Lower lobe of right lung (tissue), 2 donors: ENCODE data around the gene KMT5C. TPM values are rescaled to one million over a fixed set of nuclear protein-coding genes. Genes with fewer than 3 reads are reported as not detected.

Source experiments
- ATAC-seq, 2 donors: fragments of 200-7000 bp; cut with Tn5 transposase; one replicate each; pipeline ENCODE4 v1.9.1; 2020 to 2022; ENCODE audit warnings: mild to moderate bottlenecking in 2 of 2, moderate library complexity in 2 of 2
- DNase-seq: peaks from one replicate; pipeline ENCODE4 v3.0.0-alpha.2; 2020
- H3K27ac ChIP-seq: fragments of 200-600 bp; one replicate; pipeline ENCODE4 v1.8.0; 2022
- H3K27me3 ChIP-seq: fragments of 200-600 bp; one replicate; pipeline ENCODE4 v1.8.0; 2022; ENCODE audit warnings: low read depth
- H3K36me3 ChIP-seq: fragments of 200-600 bp; one replicate; pipeline ENCODE4 v1.8.0; 2022; ENCODE audit warnings: mild to moderate bottlenecking
- H3K4me1 ChIP-seq: fragments of 200-600 bp; one replicate; pipeline ENCODE4 v1.8.0; 2022
- H3K4me3 ChIP-seq: fragments of 200-600 bp; one replicate; pipeline ENCODE4 v1.8.0; 2022; ENCODE audit warnings: mild to moderate bottlenecking
- H3K9me3 ChIP-seq: fragments of 200-600 bp; one replicate; pipeline ENCODE4 v1.8.0; 2022
- intact Hi-C: fragments of 100-400 bp; cut with DNase I; formaldehyde crosslinking; loops from one replicate; pipeline ENCODE4 v1.11.0; 2022
- total RNA-seq: library from RNA; stranded (reverse); fragmentation: NEBNext Ultra II Directional; extraction: Animal tissue kit (Norgen Biotek cat#: 25700); gene quantifications from one replicate; pipeline ENCODE4 v1.2.1, GENCODE V29; 2021
- TF ChIP-seq, protein P1 (sequence below): fragments of 200-600 bp; IDR thresholded peaks from one replicate; pipeline ENCODE4 v1.8.0; 2022; ENCODE audit warnings: antibody characterized with exemption, mild to moderate bottlenecking
- donor health status: DM: no; HTN: yes; CAD: no; lungs with severe emphysema.

Gene KMT5C
- total RNA-seq, 1 donor from 2014 or later = 14.7 TPM

- H3K4me1 ChIP-seq = peaks cover 5% of the 10 kb centered on the region
- H3K4me3 ChIP-seq = no peak overlapping the region
- H3K36me3 ChIP-seq = peaks cover 15% of the 10 kb centered on the region
- intact Hi-C loops = no loop called here
- peaks cover 34% of the 10 kb centered on the region for H3K27me3 ChIP-seq
- ATAC-seq = peak in 1 of 2 donors; percentile 35
- H3K27ac ChIP-seq = no peak overlapping the region
- TF ChIP-seq, protein P1, sequence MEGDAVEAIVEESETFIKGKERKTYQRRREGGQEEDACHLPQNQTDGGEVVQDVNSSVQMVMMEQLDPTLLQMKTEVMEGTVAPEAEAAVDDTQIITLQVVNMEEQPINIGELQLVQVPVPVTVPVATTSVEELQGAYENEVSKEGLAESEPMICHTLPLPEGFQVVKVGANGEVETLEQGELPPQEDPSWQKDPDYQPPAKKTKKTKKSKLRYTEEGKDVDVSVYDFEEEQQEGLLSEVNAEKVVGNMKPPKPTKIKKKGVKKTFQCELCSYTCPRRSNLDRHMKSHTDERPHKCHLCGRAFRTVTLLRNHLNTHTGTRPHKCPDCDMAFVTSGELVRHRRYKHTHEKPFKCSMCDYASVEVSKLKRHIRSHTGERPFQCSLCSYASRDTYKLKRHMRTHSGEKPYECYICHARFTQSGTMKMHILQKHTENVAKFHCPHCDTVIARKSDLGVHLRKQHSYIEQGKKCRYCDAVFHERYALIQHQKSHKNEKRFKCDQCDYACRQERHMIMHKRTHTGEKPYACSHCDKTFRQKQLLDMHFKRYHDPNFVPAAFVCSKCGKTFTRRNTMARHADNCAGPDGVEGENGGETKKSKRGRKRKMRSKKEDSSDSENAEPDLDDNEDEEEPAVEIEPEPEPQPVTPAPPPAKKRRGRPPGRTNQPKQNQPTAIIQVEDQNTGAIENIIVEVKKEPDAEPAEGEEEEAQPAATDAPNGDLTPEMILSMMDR = no peak
- no peaks in the 10 kb centered on the region for H3K9me3 ChIP-seq
- peak; percentile 60 for DNase-seq
Observed at GRCh38 chr19:55348317-55349034, 8.8 kb downstream of the KMT5C start.

DNA sequence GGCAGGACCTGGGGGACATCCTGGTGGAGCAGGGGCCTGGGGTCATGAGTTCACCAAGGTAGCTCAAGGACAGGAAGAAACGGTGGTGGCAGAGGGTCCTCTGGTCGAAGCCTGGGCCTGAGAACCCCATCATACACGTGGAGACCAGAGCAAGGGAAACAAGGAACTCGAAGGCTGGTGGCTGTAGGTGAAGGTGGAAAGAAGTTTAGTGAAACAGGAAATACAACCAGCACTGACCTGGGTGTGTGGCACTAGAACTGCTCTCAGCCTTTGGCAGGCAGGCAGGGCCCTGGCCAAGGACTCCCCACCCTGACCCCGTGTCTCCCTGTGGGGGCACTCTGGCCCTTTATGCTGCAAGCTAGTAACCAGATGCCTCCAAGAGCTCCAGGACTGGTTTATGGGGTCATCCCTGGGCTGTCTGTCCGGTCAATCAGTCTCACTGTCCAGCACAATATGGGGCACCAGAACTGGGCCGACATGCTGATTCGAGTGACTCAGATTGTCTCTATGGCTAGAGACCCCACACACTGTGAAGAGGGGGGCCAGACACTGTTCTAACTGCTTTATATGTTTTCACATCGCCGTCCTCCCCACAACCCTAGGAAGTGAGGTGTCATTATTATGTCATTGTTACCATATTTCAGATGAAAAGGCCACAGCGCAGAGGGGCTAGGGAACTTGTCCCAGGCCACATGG is 11.1 kb downstream of the KMT5C start:
- no peak overlapping the region for H3K27ac ChIP-seq
- DNase-seq = no peak
- TF ChIP-seq, protein P1 = no peak
- H3K36me3 ChIP-seq = peaks cover 12% of the 10 kb centered on the region
- no peak overlapping the region for H3K4me3 ChIP-seq
- peaks cover 56% of the 10 kb centered on the region for H3K27me3 ChIP-seq
- intact Hi-C loops = no loop called here
- H3K9me3 ChIP-seq = no peaks in the 10 kb centered on the region
- ATAC-seq = no peak
- H3K4me1 ChIP-seq = peaks cover 8% of the 10 kb centered on the region

DNA sequence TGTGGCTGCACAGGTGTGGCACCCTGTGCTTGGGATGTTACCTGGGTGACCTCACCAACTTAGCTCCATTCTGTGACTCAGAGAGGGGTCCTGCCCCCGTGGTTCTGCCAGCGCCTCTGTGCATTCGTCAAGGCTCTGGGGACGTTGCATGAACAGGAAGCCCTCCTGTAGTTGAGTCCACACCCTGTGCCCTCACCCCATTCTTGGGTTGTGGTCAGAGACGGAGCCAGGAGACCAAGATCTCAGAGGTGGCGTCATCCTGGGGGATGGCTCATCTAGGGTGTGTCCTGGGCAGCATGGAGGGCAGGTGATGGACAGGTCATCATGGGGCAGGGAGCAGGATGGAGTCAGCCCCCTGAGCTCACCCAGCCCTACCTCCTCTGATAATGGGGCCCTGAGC is 12.4 kb downstream of the KMT5C start:
- Histone ChIP-seq H3K27me3 (peaks cover 56% of the 10 kb centered on the region), H3K4me3 (no peak overlapping the region)

DNA sequence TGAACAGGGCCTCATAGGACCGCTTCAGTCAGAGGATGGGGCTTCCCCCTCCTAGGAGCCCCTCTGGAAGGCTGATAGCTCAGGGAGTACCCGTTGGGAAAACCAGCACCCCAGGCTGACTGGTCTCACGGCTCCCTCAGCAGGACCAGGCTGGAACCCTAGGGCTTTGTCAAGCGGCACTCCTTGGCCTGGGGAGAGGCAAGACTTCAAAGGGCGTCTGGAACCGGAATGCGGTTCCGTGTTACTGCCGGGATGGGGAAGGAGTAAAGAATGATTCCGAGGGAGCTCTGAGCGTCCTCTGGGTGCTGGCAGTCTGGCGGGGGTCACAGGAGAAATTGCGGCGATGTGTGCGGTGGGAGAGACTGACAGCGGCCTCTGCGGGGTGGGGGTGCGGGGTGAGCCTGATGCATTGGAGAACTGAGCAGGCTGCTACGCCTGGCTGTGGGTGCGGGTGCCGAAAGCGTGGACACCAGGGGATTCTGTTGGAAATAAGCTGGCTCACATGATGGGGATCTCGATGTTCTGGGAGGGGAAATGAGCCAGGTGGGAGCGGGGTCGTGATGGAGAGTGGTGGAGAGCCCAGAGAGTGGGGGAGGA is 13.0 kb downstream of the KMT5C start:
- intact Hi-C loops = no loop called here
- peaks cover 61% of the 10 kb centered on the region for H3K27me3 ChIP-seq
- no peak for DNase-seq
- no peak overlapping the region for H3K27ac ChIP-seq
- H3K4me1 ChIP-seq = peaks cover 8% of the 10 kb centered on the region
- TF ChIP-seq, protein P1 = no peak
- H3K9me3 ChIP-seq = no peaks in the 10 kb centered on the region
- H3K36me3 ChIP-seq = no peaks in the 10 kb centered on the region
- H3K4me3 ChIP-seq = no peak overlapping the region
- ATAC-seq = no peak

More for the DNA sequence above, 12.4 kb downstream of the KMT5C start:
- intact Hi-C loops = no loop called here
- H3K4me1 ChIP-seq = peaks cover 8% of the 10 kb centered on the region
- H3K9me3 ChIP-seq = no peaks in the 10 kb centered on the region
- DNase-seq (no peak), ATAC-seq (no peak)
- no peak overlapping the region for H3K27ac ChIP-seq
- peaks cover 3% of the 10 kb centered on the region for H3K36me3 ChIP-seq
- TF ChIP-seq, protein P1 = no peak

DNA sequence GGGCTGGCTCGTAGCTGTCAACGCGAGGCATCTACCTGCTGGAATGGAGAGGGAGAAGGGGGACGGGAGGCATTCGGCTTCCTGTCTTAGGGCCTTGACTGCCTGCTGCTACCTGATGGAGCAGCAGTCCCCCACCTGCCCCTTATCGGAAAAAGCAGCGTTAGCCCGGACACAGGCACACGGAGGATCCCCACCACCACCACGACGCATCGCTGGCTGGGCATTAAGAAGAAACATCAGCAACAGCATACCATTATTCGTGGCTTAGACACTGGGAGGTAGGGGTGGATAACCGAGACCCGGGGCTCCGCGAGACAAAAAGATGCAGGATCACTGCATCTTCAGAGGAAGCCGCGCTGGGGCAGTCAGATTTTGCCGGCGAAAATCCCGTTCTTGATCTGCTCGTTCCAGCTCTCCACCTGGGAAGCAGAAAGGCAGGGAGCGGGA is 13.7 kb downstream of the KMT5C start:
- DNase-seq (no peak), ATAC-seq (no peak)
- Histone ChIP-seq H3K4me3 (peak overlapping the region; percentile 53), H3K9me3 (no peaks in the 10 kb centered on the region), H3K36me3 (no peaks in the 10 kb centered on the region), H3K27me3 (peaks cover 61% of the 10 kb centered on the region), H3K4me1 (peaks cover 8% of the 10 kb centered on the region), H3K27ac (no peak overlapping the region)
- intact Hi-C loops = no loop called here
- TF ChIP-seq, protein P1 = no peak
